ENCODE results near the gene TAX1BP1.

TAX1BP1 gene

DNA sequence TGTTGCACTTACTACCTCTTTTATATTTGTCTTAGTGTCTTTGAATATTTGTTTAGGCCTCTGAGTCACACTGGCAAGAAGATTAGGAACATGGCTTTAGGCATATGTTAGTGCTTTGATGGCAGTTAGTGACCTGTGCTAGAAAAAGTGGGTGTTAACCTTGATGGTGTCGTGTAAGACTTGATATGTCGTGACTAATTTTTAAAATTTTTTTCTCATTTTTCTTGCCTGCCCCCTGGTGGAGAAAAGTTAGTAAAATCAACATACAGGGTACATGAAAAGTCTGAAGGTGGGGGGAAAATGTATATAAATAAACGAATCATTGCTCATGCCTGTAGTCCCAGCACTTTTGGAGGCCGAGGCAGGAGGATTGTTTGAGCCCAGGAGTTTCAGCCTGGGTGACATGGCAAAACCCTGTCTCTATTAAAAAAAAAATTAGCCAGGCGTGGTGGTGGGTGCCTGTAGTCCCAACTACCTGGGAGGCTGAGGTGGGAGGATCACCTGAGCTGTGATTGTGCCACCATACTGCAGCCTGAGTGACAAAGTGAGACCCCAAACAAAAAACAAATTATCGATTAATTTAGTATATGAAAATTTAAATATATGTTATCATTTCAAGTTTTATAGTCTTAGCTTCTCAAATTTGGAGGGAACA is 44.6 kb downstream of the TAX1BP1 start:
- FAIRE-seq (peak; percentile 76), DNase-seq (ENCODE audit: insufficient read length) (no peak)
- TF ChIP-seq TAF1 (IDR thresholded peaks at IDR 0.05; ENCODE audit: borderline replicate concordance, low read depth, low read length) (no peak), POLR2AphosphoS5 (IDR thresholded peaks at IDR 0.05; ENCODE audit: low read depth, low read length) (no peak), POLR2A (IDR thresholded peaks at IDR 0.05; ENCODE audit: low read depth, low read length) (no peak)

DNA sequence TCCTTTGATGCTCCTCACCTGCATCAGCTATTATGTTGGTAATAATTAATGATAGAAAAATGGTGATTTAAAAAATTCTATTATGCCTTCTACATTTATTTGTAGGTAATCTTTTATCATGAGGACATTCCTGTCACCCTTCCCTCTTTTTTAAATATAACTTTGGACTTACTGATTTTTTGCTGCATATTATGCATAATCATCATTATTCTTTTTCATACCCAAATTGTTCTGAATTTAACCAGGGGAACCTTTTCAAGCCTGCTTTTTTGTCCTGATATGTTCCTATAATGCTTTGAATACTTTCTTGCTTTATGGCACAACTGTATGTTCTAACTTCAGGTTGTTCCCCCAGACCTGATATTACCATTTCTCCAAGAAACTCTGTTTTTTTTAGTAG is 48.5 kb downstream of the TAX1BP1 start:
- TF ChIP-seq POLR2A (IDR thresholded peaks at IDR 0.05; ENCODE audit: low read depth, low read length) (no peak), TAF1 (IDR thresholded peaks at IDR 0.05; ENCODE audit: borderline replicate concordance, low read depth, low read length) (no peak), POLR2AphosphoS5 (IDR thresholded peaks at IDR 0.05; ENCODE audit: low read depth, low read length) (no peak)
- no peak for DNase-seq (ENCODE audit: insufficient read length)
- no peak for FAIRE-seq

DNA sequence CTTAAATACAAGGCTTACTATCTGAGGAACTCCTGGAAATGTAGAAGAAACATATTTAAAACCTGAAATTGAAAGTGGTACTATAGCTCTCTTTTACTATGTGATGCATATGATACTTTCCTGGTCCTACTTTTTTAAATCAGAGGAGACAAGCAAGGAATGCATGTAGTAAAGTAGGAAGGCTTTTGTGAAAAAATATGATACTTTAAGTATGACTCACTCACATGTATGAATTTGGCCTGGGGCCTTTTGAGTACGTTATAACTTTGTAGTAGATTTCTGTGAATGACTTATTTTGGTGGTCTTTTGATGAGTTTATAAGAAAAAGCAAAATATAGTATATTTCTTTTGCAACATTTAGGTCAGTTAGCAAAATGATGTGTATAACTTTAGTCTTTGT is 53.8 kb downstream of the TAX1BP1 start:
- DNase-seq (ENCODE audit: insufficient read length) (no peak), FAIRE-seq (no peak)
- TF ChIP-seq POLR2A (IDR thresholded peaks at IDR 0.05; ENCODE audit: low read depth, low read length) (no peak), TAF1 (IDR thresholded peaks at IDR 0.05; ENCODE audit: borderline replicate concordance, low read depth, low read length) (no peak), POLR2AphosphoS5 (IDR thresholded peaks at IDR 0.05; ENCODE audit: low read depth, low read length) (no peak)

DNA sequence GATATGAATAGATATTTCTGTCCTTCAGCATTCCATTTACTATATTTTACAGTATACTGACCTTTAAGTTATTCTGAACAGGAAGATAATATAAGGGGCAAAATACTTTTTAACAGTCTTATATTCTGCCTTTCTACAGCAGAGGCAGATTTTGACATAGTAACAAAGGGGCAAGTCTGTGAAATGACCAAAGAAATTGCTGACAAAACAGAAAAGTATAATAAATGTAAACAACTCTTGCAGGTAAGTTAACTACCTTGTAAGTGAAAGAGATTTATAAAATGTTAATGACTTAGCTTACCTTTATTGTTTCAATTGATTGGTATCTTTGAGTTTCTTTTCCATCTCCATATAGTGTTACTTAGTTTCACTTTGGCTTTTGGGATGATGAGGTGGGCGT is 56.0 kb downstream of the TAX1BP1 start:
- FAIRE-seq, result no peak
- no peak for TF ChIP-seq POLR2AphosphoS5 (IDR thresholded peaks at IDR 0.05; ENCODE audit: low read depth, low read length)
- no peak for TF ChIP-seq TAF1 (IDR thresholded peaks at IDR 0.05; ENCODE audit: borderline replicate concordance, low read depth, low read length)
- no peak for TF ChIP-seq POLR2A (IDR thresholded peaks at IDR 0.05; ENCODE audit: low read depth, low read length)
- no peak for DNase-seq (ENCODE audit: insufficient read length)

DNA sequence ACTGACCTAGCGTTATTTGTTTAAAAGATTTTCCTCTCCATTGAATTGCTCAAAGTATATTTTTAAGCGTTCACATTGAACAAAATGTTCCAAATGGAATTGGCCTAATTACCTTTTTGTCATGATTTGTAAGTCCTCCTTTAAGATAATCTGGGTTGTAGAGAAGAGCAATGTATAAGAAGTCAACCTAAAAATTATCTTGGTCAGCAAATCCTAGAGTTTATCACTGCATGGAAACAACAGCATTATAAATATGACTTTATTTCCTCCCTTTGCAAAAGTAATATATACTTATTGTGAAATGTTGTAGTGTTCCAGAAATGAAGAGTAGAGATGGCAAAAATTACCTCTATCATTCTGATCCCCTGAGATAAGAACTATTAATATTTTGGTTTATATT is 59.2 kb downstream of the TAX1BP1 start:
- no peak for DNase-seq (ENCODE audit: insufficient read length)
- TF ChIP-seq POLR2AphosphoS5 (IDR thresholded peaks at IDR 0.05; ENCODE audit: low read depth, low read length) (no peak), TAF1 (IDR thresholded peaks at IDR 0.05; ENCODE audit: borderline replicate concordance, low read depth, low read length) (no peak), POLR2A (IDR thresholded peaks at IDR 0.05; ENCODE audit: low read depth, low read length) (no peak)
- no peak for FAIRE-seq

DNA sequence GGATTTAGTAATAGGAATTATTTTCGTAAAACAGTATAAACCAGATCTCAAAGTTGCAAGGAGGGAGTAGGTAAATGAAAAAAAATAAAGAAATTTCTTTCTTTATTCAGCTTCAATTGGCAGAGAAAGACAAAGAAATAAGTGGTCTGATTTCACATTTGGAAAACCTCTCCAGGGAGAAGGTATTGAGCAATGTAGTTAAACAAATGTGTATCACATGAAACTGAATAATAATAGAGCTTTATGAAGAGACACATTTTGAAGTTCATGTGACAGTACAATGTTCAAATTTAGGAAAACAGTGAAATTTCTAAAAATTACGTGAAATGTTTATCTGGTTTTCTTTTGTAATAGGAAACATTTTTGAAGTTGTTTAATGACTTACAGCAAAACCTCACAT is 63.0 kb downstream of the TAX1BP1 start:
- TF ChIP-seq POLR2A (IDR thresholded peaks at IDR 0.05; ENCODE audit: low read depth, low read length) (no peak), TAF1 (IDR thresholded peaks at IDR 0.05; ENCODE audit: borderline replicate concordance, low read depth, low read length) (no peak), POLR2AphosphoS5 (IDR thresholded peaks at IDR 0.05; ENCODE audit: low read depth, low read length) (no peak)
- DNase-seq (ENCODE audit: insufficient read length), result no peak
- no peak for FAIRE-seq

DNA sequence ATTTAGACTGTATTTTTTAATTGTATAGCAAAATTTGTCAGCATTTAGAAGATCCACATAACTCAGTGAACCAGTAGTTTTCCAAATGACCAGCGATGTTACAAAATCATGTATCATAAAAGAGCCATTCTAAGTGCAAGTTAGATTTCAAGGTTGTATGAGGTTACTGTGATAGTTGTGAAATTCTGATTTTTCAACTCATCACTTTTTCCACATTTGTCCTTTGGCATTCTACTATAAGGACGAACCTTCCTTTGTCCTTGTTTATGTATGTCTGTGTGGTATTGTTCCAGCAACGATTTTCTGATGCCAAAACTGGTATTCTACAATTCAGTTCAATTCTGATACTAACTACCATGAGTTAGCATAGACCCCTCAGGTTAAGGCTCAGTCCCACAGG is 64.2 kb downstream of the TAX1BP1 start:
- TF ChIP-seq TAF1 (IDR thresholded peaks at IDR 0.05; ENCODE audit: borderline replicate concordance, low read depth, low read length) (no peak), POLR2A (IDR thresholded peaks at IDR 0.05; ENCODE audit: low read depth, low read length) (no peak), POLR2AphosphoS5 (IDR thresholded peaks at IDR 0.05; ENCODE audit: low read depth, low read length) (no peak)
- FAIRE-seq (no peak), DNase-seq (ENCODE audit: insufficient read length) (no peak)

DNA sequence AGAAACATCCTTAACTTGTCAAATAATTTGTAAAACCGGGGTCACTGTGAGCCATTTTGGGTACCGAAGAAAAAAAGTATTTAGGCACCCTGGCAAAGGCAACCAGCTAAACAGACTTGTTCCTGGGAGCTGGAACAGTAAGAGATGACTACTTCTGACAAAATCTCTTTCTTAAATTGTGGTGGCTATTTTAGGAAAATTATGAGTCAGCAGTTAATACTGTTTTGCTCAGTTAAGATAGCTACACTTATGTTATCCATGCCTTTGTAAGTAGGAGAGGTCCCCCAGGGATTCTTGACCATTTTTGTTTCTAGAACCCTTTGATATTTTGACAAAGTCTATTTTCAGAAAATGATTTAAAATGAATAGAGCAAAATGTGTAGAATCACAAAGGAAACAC is 68.7 kb downstream of the TAX1BP1 start:
- DNase-seq (ENCODE audit: insufficient read length) (no peak), FAIRE-seq (no peak)
- TF ChIP-seq TAF1 (IDR thresholded peaks at IDR 0.05; ENCODE audit: borderline replicate concordance, low read depth, low read length) (no peak), POLR2A (IDR thresholded peaks at IDR 0.05; ENCODE audit: low read depth, low read length) (no peak), POLR2AphosphoS5 (IDR thresholded peaks at IDR 0.05; ENCODE audit: low read depth, low read length) (no peak)

DNA sequence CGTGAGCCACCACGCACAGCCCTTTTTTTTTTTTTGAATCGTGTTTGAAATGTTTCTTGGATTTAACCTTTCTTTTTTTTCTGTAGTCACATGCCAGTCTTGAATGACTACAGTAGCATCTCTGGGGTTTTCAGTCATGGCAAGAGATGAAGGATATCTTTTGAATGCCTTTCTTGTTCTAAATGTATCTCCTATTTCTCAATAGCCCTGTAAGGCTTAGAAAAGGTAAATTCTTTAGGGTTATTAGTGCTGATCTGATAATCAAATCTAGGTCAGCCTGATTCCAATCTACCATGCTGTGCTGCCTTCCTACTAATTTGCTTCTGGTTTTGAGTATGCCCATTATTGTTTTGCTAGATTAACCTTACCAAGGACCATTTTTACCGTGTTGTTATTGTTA is 70.2 kb downstream of the TAX1BP1 start:
- FAIRE-seq (no peak), DNase-seq (ENCODE audit: insufficient read length) (no peak)
- TF ChIP-seq POLR2A (IDR thresholded peaks at IDR 0.05; ENCODE audit: low read depth, low read length) (no peak), POLR2AphosphoS5 (IDR thresholded peaks at IDR 0.05; ENCODE audit: low read depth, low read length) (no peak), TAF1 (IDR thresholded peaks at IDR 0.05; ENCODE audit: borderline replicate concordance, low read depth, low read length) (no peak)

DNA sequence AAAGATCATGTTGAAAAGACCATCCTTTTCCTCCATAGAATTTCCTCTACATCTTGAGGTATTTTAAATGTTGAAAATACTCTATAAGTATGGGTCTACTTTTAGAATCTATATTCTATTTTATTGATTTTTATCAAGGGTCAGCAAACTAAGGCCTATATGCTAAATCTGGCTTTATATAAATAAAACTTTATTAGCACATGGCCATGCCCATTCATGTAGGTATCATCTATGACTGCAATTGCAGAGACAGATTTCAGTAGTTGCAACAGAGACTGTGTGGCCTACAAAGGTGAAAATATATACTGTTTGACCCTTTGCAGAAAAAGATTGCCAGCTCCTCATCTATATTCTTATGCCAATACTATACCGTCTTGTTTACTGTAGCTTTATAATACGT is 72.7 kb downstream of the TAX1BP1 start:
- FAIRE-seq, result no peak

DNA sequence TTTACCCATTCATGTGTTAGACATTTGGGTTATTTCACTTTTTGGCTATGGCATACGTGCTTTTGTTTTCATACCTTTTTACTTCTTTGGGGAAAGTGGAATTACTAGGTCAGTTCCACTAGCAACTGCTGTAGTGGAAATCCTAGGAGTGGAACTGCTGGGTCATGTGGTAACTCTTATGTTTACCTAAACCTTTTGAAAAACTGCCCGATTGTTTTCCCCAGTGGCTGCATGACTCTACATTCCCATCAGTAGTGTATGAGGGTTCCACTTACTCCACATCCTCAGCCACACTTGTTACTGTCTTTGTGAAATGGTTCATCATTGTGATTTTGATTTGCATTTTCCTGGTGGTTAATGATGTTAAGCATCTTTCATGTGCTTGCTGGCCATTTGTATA is 82.3 kb downstream of the TAX1BP1 start:
- no peak for TF ChIP-seq TAF1 (IDR thresholded peaks at IDR 0.05; ENCODE audit: borderline replicate concordance, low read depth, low read length)
- no peak for TF ChIP-seq POLR2AphosphoS5 (IDR thresholded peaks at IDR 0.05; ENCODE audit: low read depth, low read length)
- no peak for TF ChIP-seq POLR2A (IDR thresholded peaks at IDR 0.05; ENCODE audit: low read depth, low read length)
- DNase-seq (ENCODE audit: insufficient read length) (no peak), FAIRE-seq (peak; percentile 21)

More for the DNA sequence above, 72.7 kb downstream of the TAX1BP1 start:
- TF ChIP-seq POLR2A (IDR thresholded peaks at IDR 0.05; ENCODE audit: low read depth, low read length) (no peak), POLR2AphosphoS5 (IDR thresholded peaks at IDR 0.05; ENCODE audit: low read depth, low read length) (no peak), TAF1 (IDR thresholded peaks at IDR 0.05; ENCODE audit: borderline replicate concordance, low read depth, low read length) (no peak)
- no peak for DNase-seq (ENCODE audit: insufficient read length)

DNA sequence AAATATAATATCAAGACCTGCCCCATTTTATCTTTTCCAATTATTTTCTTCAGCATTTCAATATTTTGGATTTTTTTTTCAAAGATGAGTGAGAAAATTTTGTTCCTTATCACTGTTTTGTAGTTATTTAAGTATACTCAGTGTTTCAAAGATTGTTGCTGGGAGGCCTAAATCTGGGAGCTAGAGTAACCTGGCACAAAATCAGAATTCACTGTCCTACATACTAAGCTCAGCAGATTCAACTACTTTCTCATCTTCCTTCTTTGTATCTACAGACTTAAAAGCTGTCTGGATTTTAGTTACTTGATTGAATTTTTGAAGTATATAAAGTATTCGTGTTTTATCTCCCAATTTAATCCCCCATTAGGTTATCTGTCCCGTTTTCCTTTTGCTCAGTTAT is 85.9 kb downstream of the TAX1BP1 start:
- no peak for TF ChIP-seq TAF1 (IDR thresholded peaks at IDR 0.05; ENCODE audit: borderline replicate concordance, low read depth, low read length)
- no peak for TF ChIP-seq POLR2A (IDR thresholded peaks at IDR 0.05; ENCODE audit: low read depth, low read length)
- TF ChIP-seq POLR2AphosphoS5 (IDR thresholded peaks at IDR 0.05; ENCODE audit: low read depth, low read length), result no peak
- DNase-seq (ENCODE audit: insufficient read length) (no peak), FAIRE-seq (no peak)

Data from GM12892 (cell line).